Bone marrow (tissue), 2 donors: ENCODE data around the gene PTPRF.

Experiments
- DNase-seq, 2 donors: peaks; one replicate each; lab custom pipeline; 2025; lab: John Stamatoyannopoulos, UW

Gene PTPRF

GRCh38 chr1:43608827-43609226 is 78.1 kb downstream of the PTPRF start:
- DNase-seq: no peak

- no peak for DNase-seq
Observed at GRCh38 chr1:43610339-43610738, 79.7 kb downstream of the PTPRF start.

- no peak for DNase-seq
Observed at GRCh38 chr1:43611950-43612349, 81.3 kb downstream of the PTPRF start.

- no peak for DNase-seq
Observed at GRCh38 chr1:43612406-43612805, 81.7 kb downstream of the PTPRF start.

GRCh38 chr1:43613075-43613942 is 82.6 kb downstream of the PTPRF start:
- DNase-seq: no peak

GRCh38 chr1:43614211-43614610 is 83.5 kb downstream of the PTPRF start:
- no peak for DNase-seq

- no peak for DNase-seq
Observed at GRCh38 chr1:43614891-43615290, 84.2 kb downstream of the PTPRF start.

- no peak for DNase-seq
Observed at GRCh38 chr1:43616383-43616782, 85.7 kb downstream of the PTPRF start.

GRCh38 chr1:43617011-43617410 is 86.3 kb downstream of the PTPRF start:
- no peak for DNase-seq

- DNase-seq: no peak
Observed at GRCh38 chr1:43617668-43618067, 87.0 kb downstream of the PTPRF start.

- DNase-seq: no peak
Observed at GRCh38 chr1:43618521-43619313, 88.0 kb downstream of the PTPRF start.

- DNase-seq: no peak
Observed at GRCh38 chr1:43619314-43619790, 88.7 kb downstream of the PTPRF start.

GRCh38 chr1:43619996-43620920 is 89.6 kb downstream of the PTPRF start:
- no peak for DNase-seq

GRCh38 chr1:43620956-43621355 is 90.3 kb downstream of the PTPRF start:
- no peak for DNase-seq

GRCh38 chr1:43621386-43621785 is 90.7 kb downstream of the PTPRF start:
- no peak for DNase-seq

- DNase-seq: no peak
Observed at GRCh38 chr1:43621861-43622260, 91.2 kb downstream of the PTPRF start.

GRCh38 chr1:43622471-43622870 is 91.8 kb downstream of the PTPRF start:
- DNase-seq: no peak

GRCh38 chr1:43622901-43623780 is 92.5 kb downstream of the PTPRF start:
- no peak for DNase-seq

- no peak for DNase-seq
Observed at GRCh38 chr1:43625063-43625780, 94.5 kb downstream of the PTPRF start.

GRCh38 chr1:43632135-43632670 is 101.5 kb downstream of the PTPRF start:
- DNase-seq: no peak
